Fibroblast of skin of left quadriceps (primary cell): ENCODE data around the gene RNU6-7.
A peak's percentile ranks its signal among the peaks of the same experiment; 100 is the strongest.

Experiments used
- DNase-seq, 2 experiments: peaks; one replicate each; pipeline ENCODE4 v3.0.0-alpha.2; 2013; ENCODE audit warnings: low read depth in 2 of 2

The RNU6-7 gene

GRCh38 chr14:32201816-32202490, at the start of gene RNU6-7:
Gene RNU6-7, plus strand, starts transcription at chr14:32202045.
- DNase-seq, result no peak

GRCh38 chr14:32166029-32166428, 35.8 kb upstream of the RNU6-7 start:
- DNase-seq, result no peak

GRCh38 chr14:32166924-32167323, 34.9 kb upstream of the RNU6-7 start:
- DNase-seq, result no peak

- no peak for DNase-seq
These were observed 33.9 kb upstream of the RNU6-7 start for GRCh38 chr14:32167907-32168306.

DNA sequence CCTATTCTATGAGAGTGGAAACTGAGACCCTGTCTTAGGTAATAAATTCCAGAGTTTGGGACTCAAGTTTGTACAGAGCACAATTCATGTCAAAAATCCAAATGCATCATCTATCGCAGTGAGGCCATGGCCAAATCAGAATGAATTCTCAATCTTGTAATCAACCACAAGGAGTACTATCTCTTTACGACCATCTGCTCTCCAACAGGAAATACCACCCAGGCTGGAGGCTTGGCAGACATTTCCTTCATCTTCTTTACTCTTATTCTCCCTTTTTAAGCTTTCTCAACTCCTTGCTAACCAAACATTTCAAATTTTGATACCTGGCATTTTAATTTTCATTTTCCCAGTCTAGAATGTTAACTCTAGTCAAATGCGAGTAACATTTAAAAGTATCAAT, 32.7 kb upstream of the RNU6-7 start:
- no peak for DNase-seq

DNA sequence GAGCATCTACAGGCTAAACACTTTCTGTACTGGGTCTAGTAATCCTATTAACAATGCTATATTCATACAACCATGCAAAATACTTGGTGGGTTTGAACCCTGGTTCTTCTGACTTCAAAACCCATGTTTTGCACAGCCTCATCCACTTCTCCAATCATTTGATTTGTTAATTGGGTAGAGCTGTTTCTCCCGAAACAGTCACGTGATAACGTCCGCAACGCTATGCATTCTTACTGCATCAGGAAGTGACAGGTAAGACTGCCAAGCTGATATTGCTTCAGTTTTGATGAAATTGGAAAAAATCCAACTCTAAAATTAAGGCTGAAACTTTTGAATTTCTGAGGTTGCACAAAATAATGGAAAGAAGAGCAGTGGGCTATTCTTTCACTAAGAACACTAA, 30.4 kb upstream of the RNU6-7 start:
- no peak for DNase-seq

- DNase-seq, result no peak
These were observed 18.4 kb upstream of the RNU6-7 start for GRCh38 chr14:32183151-32184058.

GRCh38 chr14:32185097-32185496, 16.7 kb upstream of the RNU6-7 start:
- DNase-seq, result no peak

GRCh38 chr14:32186248-32186647, 15.6 kb upstream of the RNU6-7 start:
- no peak for DNase-seq

DNA sequence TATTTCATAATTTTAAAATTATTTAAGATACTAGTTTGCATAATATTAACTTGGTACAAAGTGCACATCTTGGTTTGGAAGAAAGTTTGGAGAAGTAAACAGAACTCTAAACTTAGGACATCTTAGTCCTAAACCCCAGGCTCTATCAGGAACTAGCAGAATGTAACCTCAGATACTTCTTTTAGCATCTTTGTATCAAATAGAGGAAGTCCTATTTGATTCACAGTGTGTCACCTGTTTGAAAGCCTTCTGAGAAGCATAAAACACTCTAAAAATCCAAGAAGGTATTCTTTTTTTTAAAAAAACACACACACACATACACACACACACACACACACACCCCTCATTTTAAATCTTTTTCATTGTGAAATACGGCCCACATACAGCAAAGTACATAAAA, 12.0 kb upstream of the RNU6-7 start:
- DNase-seq, result no peak

- DNase-seq, result no peak
These were observed 11.2 kb upstream of the RNU6-7 start for GRCh38 chr14:32190673-32191072.

DNA sequence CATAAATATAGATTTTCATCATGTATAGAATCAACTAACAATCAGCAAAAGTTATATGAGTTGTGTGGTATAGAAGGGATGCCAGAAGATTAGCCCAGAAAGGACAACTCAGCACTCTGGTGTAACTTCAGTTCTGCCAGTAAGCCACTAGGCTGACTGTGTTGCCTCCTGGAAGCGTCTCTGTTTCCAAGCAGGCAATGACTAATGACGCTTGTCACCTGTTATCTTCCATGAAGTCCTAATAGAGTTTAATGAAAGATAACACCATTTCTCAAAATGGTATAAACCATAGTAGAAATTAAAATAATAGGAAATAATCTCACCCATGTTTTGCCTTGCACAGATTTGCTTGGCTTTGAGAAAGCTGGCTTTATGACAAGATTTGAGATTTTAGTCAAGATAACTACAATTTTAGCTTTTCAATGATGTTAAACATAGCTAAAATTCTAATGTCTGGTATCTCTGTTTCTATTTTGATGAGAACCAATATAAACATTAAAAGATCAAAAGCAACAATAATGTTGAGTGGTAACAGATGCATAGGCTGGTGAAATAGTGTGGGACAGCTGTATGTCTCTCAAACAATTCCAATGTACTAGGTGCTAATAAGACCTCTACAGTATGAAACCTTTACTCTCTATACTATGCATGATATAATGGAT, 9.0 kb upstream of the RNU6-7 start:
- DNase-seq, result no peak

- DNase-seq, result no peak
These were observed 8.3 kb upstream of the RNU6-7 start for GRCh38 chr14:32193532-32193931.

- no peak for DNase-seq
These were observed 6.2 kb upstream of the RNU6-7 start for GRCh38 chr14:32195636-32196035.

DNA sequence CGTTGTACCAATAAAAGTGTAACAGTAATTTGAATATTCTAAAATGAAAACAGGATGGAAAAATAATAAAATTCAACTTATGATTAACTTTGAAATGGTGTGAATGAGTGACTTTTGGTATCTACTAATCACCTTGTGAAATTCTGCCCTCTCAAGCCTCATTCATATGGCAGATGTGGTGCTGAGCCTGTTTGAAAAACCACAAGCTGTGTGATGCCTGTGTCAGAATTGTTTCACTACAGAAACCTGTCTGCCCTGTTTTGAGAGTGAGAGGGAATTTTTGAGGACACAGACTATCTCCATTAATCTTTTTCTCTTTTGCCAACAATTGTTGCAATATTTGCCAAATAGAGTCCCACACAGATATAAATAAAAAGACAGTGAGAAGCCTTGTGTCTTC, 3.9 kb upstream of the RNU6-7 start:
- DNase-seq, result no peak

GRCh38 chr14:32200368-32201192, 1.3 kb upstream of the RNU6-7 start:
- DNase-seq, result no peak

GRCh38 chr14:32201193-32201815, 541 bp upstream of the RNU6-7 start:
- DNase-seq, result no peak

- DNase-seq, result no peak
These were observed 699 bp downstream of the RNU6-7 start for GRCh38 chr14:32202491-32202997.

- peak; percentile 75 for DNase-seq
These were observed 1.4 kb downstream of the RNU6-7 start, which contains the start of gene RNU6-8 for GRCh38 chr14:32202998-32203882. Gene RNU6-8, minus strand, starts transcription at chr14:32203269.

GRCh38 chr14:32203928-32204357, 2.1 kb downstream of the RNU6-7 start:
- DNase-seq, result no peak
